Activated CD4-positive, alpha-beta T cell treated with anti-CD3 and anti-CD28 coated beads, Interleukin-2, amount 50 U/mL, for 24 hours (primary cell): Measurements from ENCODE around the gene RPL12.

Source experiments
- DNase-seq, 2 donors: peaks; one replicate each; pipeline ENCODE4 v3.0.0-alpha.2; 2020; ENCODE audit warnings: low read depth in 1 of 2, low spot score in 1 of 2

The RPL12 gene

GRCh38 chr9:127444921-127445850, 6.0 kb downstream of the RPL12 start:
- DNase-seq: no peak

GRCh38 chr9:127444283-127444920, 6.8 kb downstream of the RPL12 start:
- DNase-seq: no peak

- no peak for DNase-seq
Observed at GRCh38 chr9:127438394-127438793, 12.8 kb downstream of the RPL12 start.

- no peak for DNase-seq
Observed at GRCh38 chr9:127437497-127438264, 13.5 kb downstream of the RPL12 start.

GRCh38 chr9:127430415-127430814, 20.8 kb downstream of the RPL12 start:
- DNase-seq: no peak

GRCh38 chr9:127428348-127428747, 22.9 kb downstream of the RPL12 start:
- no peak for DNase-seq

GRCh38 chr9:127426756-127427155, 24.4 kb downstream of the RPL12 start:
- no peak for DNase-seq

GRCh38 chr9:127424676-127424999, 26.6 kb downstream of the RPL12 start:
- no peak for DNase-seq

GRCh38 chr9:127423934-127424675, 27.1 kb downstream of the RPL12 start, which contains the start of gene ZNF79:
Gene ZNF79, plus strand, starts transcription at chr9:127424382. Its CDS starts 406 bp downstream, at chr9:127424788.
- peak; percentile 82 to 88 for DNase-seq

DNA sequence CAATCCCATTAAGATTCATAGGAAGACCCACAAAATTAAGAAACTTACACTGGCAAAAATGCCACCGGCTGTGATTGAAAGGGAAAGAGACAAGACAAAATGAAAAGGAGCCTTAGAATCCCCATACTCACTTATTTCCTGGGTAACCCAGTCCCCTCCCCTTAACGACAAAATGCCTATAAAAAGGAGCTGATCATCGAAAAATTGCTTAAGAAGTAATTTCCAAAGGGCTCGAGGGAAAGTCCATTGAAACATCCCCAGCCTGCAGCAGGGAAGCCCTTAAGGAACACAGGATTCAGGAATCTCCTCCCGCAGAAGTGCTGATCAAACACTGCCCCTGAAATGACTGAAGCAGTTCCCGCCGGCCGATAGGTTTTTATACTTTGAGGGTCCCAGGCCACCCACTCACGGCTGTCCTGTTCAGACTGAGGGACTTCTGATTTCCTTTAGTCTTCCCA, 27.7 kb downstream of the RPL12 start:
- DNase-seq: no peak

DNA sequence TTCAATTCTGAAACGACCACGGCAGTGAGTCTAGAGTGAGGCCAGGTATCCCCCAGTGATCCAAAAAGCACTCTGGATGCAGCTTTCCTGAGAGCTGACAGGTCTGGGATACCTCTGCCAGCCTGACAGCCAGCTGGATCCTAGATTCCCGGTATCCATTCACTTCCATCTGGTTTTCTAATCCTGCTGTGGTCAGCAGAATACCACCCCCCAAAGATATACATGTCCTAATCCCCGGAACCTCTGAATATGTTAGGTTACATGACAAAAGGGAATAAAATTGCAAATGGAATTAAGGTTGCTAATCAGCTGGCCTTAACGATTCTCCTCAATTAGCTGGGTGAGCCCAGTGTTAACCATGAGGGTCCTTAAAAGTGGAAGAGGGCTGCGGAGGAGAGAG, 28.4 kb downstream of the RPL12 start:
- no peak for DNase-seq

DNA sequence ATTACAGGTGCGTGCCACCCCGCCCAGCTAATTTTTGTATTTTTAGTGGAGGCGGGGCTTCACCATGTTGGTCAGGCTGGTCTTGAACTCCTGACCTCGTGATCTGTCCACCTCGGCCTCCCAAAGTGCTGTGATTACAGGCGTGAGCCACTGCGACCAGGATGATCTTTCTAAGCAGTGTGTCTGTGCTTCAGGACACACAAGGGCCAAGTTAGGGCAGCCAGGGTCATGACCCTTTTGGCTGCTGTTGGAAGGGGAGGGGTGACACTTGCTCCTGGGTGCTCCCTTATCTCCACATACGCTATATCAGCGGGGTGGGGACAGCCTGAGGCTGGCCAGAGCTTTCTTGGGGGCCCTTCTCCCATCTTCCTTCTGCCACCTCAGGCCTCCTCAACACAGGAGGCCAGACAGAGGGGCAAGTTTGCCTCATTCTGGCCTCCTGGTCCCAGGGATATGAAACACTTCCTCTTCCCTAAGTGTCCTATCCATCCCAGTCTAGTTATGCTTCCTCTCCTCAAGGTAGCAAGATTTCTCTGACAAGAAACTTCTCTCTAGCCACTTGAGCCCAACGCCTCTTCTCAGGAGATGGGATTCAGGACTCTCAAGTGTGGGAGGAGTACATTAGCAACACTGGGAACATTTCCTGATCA, 28.9 kb downstream of the RPL12 start:
- DNase-seq: no peak

DNA sequence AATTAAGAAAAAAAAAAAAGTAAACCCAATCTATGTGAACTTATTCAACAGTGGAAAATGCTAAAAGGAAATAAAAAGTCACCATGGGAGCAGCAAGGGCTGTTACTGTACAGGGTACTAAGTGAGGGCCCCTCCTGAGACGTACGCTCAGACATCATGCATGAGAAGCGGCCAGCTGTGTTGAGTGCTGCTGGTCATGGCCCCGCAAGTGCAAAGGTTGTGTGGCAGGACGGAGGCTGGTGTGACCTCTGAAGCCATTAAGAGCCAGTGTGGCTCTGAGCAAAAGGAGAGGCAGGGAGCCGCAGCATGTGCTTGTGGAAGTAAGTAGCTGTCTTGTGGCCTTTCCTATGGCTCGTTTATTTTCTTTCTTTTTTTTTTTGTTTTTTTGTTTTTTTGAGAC, 30.1 kb downstream of the RPL12 start:
- DNase-seq: no peak

GRCh38 chr9:127419348-127419747, 31.9 kb downstream of the RPL12 start:
- no peak for DNase-seq

- DNase-seq: peak in 1 of 2 donors; percentile 26
Observed at GRCh38 chr9:127418037-127418471, 33.2 kb downstream of the RPL12 start.

DNA sequence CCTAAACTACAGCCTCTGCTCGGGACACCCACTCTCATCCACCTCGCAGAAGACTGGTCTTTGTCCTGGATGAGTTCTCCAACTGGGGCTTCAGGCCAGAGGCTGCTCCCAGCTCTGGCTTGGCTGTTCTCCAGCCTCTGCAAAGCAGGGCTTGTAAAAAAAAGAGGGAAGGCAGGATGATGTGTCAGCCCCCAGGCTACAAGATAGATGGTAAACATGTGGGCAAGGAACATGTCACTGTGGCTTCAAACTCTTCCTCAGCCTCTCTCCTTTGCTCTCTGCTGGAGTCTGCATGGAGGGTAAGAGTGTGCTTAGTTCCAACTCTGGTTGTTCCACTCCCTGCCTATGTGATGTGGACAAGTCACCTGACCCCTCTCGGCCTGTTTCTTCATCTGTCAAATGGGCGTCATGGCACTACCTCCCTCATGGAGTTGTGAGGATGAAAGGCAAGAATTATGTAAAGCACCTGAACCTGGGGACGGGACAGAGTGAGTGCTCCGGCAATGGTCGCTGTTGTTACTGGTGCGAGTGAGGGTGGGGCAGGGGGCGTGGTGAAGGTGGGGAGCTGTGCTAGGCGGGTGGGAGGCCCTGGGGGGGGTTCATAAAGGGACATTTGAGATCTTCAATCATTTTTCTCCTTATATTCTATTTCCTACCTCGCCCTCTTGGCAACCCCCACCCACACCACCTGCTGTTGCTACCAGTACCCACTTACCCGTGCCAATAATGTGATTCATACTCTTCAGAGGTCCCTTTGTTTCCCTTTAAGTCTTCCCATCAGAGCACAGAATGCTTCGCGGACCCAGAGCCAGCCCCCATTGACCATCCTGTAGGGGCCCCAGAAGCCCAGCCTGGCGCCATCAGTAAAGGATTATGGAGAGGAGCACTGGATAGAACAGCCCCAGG, 33.8 kb downstream of the RPL12 start:
- no peak for DNase-seq

DNA sequence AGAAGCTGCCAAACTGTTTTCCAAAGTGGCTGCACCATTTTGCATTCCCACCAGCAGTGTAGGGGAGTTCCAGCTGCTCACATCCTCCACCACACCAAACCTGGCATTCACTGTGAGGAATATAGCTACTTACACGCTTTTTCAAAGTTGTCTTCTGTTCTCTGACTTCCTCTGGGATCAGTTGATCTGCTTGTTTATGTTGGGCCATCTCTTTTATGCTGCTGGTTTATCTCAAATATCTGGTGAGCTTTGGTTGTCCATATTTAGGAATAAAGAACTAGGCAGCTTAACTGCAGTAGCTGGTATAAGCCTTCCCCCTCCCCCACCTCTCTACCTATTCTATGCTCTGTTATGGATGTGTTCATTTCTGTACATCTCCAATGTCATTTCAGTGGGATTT, 35.5 kb downstream of the RPL12 start:
- DNase-seq: no peak

- no peak for DNase-seq
Observed at GRCh38 chr9:127415141-127415540, 36.1 kb downstream of the RPL12 start.

DNA sequence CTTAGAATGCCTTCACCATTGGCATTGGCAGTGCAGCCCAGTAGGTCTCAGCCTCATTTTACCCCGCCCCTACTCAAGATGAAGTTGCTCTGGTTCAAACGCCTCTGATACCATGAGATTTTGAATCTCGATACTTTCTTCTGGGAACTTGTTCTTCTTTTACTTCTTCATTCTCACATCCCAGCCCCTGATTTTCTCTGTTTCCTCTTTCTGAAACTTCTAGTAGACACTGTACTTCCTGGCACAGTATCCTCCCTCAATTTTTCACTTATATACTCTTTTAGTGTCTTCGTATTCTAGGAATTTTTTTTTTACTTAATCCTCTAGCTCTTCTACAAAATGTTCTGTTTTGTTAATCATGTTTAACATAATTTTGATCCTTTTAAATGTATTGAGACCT, 40.1 kb downstream of the RPL12 start:
- DNase-seq: no peak
